GM19025 (cell line): ENCODE results near the gene DNAJC6.

Experiments used
- ATAC-seq: cut with Tn5 transposase; IDR thresholded peaks from one replicate; pipeline ENCODE4 v1.9.1; 2021; ENCODE audit warnings: mild to moderate bottlenecking, low read depth, moderate library complexity; ENCODE audit not compliant: unreplicated experiment

Gene DNAJC6

GRCh38 chr1:65309304-65310077 lies at the start of gene DNAJC6:
Gene DNAJC6 (plus strand): TSS chr1:65309543. CDS start chr1:65309746, 203 bp downstream.
- no peak for ATAC-seq

GRCh38 chr1:65259816-65260215 lies 49.5 kb upstream of the DNAJC6 start:
- ATAC-seq, result no peak

- ATAC-seq, result peak; percentile 52
These were observed 48.4 kb upstream of the DNAJC6 start for GRCh38 chr1:65260851-65261473.

GRCh38 chr1:65263286-65263685 lies 46.1 kb upstream of the DNAJC6 start:
- ATAC-seq, result no peak

GRCh38 chr1:65264197-65264929 lies 45.0 kb upstream of the DNAJC6 start:
- ATAC-seq, result no peak

- ATAC-seq, result no peak
These were observed 44.1 kb upstream of the DNAJC6 start for GRCh38 chr1:65265296-65265650.

- ATAC-seq, result no peak
These were observed 43.5 kb upstream of the DNAJC6 start for GRCh38 chr1:65265651-65266351.

GRCh38 chr1:65266476-65266875 lies 42.9 kb upstream of the DNAJC6 start:
- no peak for ATAC-seq

- no peak for ATAC-seq
These were observed 42.1 kb upstream of the DNAJC6 start for GRCh38 chr1:65267271-65267670.

- ATAC-seq, result no peak
These were observed 41.7 kb upstream of the DNAJC6 start for GRCh38 chr1:65267683-65268082.

- no peak for ATAC-seq
These were observed 39.7 kb upstream of the DNAJC6 start for GRCh38 chr1:65269612-65270011.

GRCh38 chr1:65276197-65276939 lies 33.0 kb upstream of the DNAJC6 start:
- ATAC-seq, result no peak

GRCh38 chr1:65277605-65278347 lies 31.6 kb upstream of the DNAJC6 start:
- no peak for ATAC-seq

- no peak for ATAC-seq
These were observed 30.8 kb upstream of the DNAJC6 start for GRCh38 chr1:65278376-65279069.

GRCh38 chr1:65279070-65279779 lies 30.1 kb upstream of the DNAJC6 start:
- ATAC-seq, result no peak

GRCh38 chr1:65281846-65282245 lies 27.5 kb upstream of the DNAJC6 start:
- ATAC-seq, result no peak

GRCh38 chr1:65284229-65284628 lies 25.1 kb upstream of the DNAJC6 start:
- ATAC-seq, result no peak

- ATAC-seq, result peak; percentile 88
These were observed 19.9 kb upstream of the DNAJC6 start for GRCh38 chr1:65289449-65289848.
